Ishikawa (cell line): ENCODE data around the gene BTNL3.

Source experiments
- CEBPB ChIP-seq: IDR thresholded peaks from 2 replicates; pipeline ENCODE4 v1.6.1; 2012
- RAD21 ChIP-seq: IDR thresholded peaks from 2 replicates; pipeline ENCODE4 v1.6.1; 2012; ENCODE audit warnings: low read depth
- YY1 ChIP-seq: IDR thresholded peaks from 2 replicates; pipeline ENCODE4 v1.6.1; 2012; ENCODE audit warnings: low read depth

GRCh38 chr5:181035991-181036815, 47.6 kb downstream of the BTNL3 start:
- TF ChIP-seq RAD21 (no peak), YY1 (no peak), CEBPB (no peak)
